DND-41 (cell line): ENCODE measurements around the gene LRRC25.

ENCODE experiments used
- EZH2 ChIP-seq: IDR thresholded peaks from 3 replicates; pipeline ENCODE4 v1.6.1; 2012; ENCODE audit warnings: borderline replicate concordance, low read depth, mild to moderate bottlenecking, moderate library complexity, low read length, inconsistent platforms; ENCODE audit not compliant: severe bottlenecking
- TF ChIP-seq, protein P1 (sequence below): IDR thresholded peaks from 2 replicates; pipeline ENCODE4 v1.5.1; 2012; ENCODE audit warnings: borderline replicate concordance, low read length, moderate library complexity, mild to moderate bottlenecking; ENCODE audit not compliant: poor library complexity, severe bottlenecking; ENCODE audit errors: extremely low read depth

DNA sequence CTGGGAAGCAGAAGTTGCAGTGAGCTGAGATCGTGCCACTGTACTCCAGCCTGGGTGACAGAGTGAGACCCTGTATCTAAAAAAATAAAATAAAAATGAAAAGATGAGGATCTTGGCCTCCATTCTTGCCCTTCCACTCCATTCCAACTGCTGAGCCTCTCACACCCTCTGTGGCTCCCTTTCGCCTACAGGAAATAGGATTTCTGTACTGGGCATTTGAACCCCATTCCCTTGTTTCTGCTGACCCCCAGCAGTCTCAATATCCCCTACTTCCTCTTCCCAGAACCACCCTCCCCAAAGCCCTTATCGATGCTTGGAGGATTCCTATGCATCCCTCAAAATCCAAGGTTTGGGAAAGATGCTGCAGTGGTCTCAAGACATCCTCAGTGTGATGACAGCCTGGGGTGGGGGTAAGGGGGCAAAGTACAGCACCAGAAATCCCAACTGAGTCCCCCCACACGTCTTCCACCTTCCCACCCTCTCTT lies 24.0 kb downstream of the LRRC25 start:
- TF ChIP-seq EZH2 = no peak
- TF ChIP-seq, protein P1, sequence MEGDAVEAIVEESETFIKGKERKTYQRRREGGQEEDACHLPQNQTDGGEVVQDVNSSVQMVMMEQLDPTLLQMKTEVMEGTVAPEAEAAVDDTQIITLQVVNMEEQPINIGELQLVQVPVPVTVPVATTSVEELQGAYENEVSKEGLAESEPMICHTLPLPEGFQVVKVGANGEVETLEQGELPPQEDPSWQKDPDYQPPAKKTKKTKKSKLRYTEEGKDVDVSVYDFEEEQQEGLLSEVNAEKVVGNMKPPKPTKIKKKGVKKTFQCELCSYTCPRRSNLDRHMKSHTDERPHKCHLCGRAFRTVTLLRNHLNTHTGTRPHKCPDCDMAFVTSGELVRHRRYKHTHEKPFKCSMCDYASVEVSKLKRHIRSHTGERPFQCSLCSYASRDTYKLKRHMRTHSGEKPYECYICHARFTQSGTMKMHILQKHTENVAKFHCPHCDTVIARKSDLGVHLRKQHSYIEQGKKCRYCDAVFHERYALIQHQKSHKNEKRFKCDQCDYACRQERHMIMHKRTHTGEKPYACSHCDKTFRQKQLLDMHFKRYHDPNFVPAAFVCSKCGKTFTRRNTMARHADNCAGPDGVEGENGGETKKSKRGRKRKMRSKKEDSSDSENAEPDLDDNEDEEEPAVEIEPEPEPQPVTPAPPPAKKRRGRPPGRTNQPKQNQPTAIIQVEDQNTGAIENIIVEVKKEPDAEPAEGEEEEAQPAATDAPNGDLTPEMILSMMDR = no peak
